HepG2 (cell line): ENCODE measurements around the gene ZNF526. TPM values are rescaled to one million over a fixed set of nuclear protein-coding genes. Genes with fewer than 3 reads are reported as not detected.

Source experiments
- ATAC-seq: fragments of 200-7000 bp; cut with Tn5 transposase; 3 replicates; pipeline ENCODE4 v1.9.1; 2020; ENCODE audit warnings: mild to moderate bottlenecking, moderate library complexity
- BruUV-seq: library from RNA; stranded (reverse); fragments of 400-500 nt; replicated peaks from 2 replicates; lab custom pipeline; 2021; lab: Mats Ljungman, UMichigan
- CTCF ChIA-PET: fragments of 300-600 bp; formaldehyde crosslinking; extraction: SDS; loops from one replicate; lab custom pipeline; 2021; ENCODE audit warnings: low total read pairs, inconsistent platforms, low intra/inter-chr PET ratio; lab: Yijun Ruan, JAX
- POLR2A ChIA-PET: fragments of 350-600 bp; sonication (Branson Sonifier 250); formaldehyde crosslinking; loops from one replicate; lab custom pipeline; 2020; ENCODE audit warnings: antibody characterized with exemption, inconsistent platforms; lab: Yijun Ruan, JAX
- DNase-seq: peaks from one replicate; pipeline ENCODE4 v3.0.0-alpha.2; 2015; ENCODE audit warnings: low spot score
- FAIRE-seq: peaks from 3 replicates; lab custom pipeline; 2011; peaks lifted over from hg19 to GRCh38; lab: Jason Lieb, UNC
- H2AFZ ChIP-seq: one replicate; pipeline ENCODE4 v1.6.1; 2011; ENCODE audit warnings: low read length, inconsistent platforms
- H3K27ac ChIP-seq: fragments of 300-600 bp; 3 replicates; pipeline ENCODE4 v1.8.0; 2011; ENCODE audit warnings: mixed run types, mild to moderate bottlenecking, mixed read lengths, low read length, inconsistent platforms; ENCODE audit not compliant: insufficient read depth; ENCODE audit errors: extremely low read length
- H3K27me3 ChIP-seq, 2 experiments: fragments of 200-600 bp in 1 of 2; 2 replicates in 1 of 2; 3 replicates in 1 of 2; pipeline versions ENCODE4 v1.6.0 to v1.8.0; 2011; ENCODE audit warnings: low read length in 2 of 2, mild to moderate bottlenecking in 2 of 2, moderate library complexity in 2 of 2, inconsistent platforms in 1 of 2; ENCODE audit not compliant: insufficient read depth in 2 of 2, control insufficient read depth in 1 of 2
- H3K36me3 ChIP-seq, 2 experiments: fragments of 200-600 bp in 1 of 2; replicated peaks in 1 of 2; 2 replicates in 1 of 2; 3 replicates in 1 of 2; pipeline versions ENCODE4 v1.5.1 to v1.8.0; 2011; ENCODE audit warnings: low read length in 2 of 2, inconsistent platforms in 1 of 2; ENCODE audit not compliant: insufficient read depth in 2 of 2, control insufficient read depth in 1 of 2
- H3K4me1 ChIP-seq: 2 replicates; pipeline ENCODE4 v1.5.1; 2012; ENCODE audit warnings: low read length, inconsistent platforms; ENCODE audit not compliant: insufficient read depth
- H3K4me2 ChIP-seq: 2 replicates; pipeline ENCODE4 v1.6.0; 2011; ENCODE audit warnings: low read depth, low read length, inconsistent platforms
- H3K4me3 ChIP-seq, 3 experiments: fragments of 200-600 bp in 1 of 3; sonication (generic), shearing (Covaris generic) in 1 of 3; replicated peaks in 1 of 3; 2 replicates each; pipeline ENCODE4 v1.5.1; 2011 to 2016; ENCODE audit warnings: low read length in 3 of 3, inconsistent platforms in 2 of 3, low read depth in 2 of 3, mild to moderate bottlenecking in 2 of 3, control low read depth in 1 of 3, mixed read lengths in 1 of 3; ENCODE audit not compliant: insufficient read depth in 1 of 3
- H3K79me2 ChIP-seq: one replicate; pipeline ENCODE4 v1.6.1; 2011; ENCODE audit warnings: low read length, inconsistent platforms; ENCODE audit not compliant: insufficient read depth
- H3K9ac ChIP-seq: 2 replicates; pipeline ENCODE4 v1.6.0; 2011; ENCODE audit warnings: mild to moderate bottlenecking, low read depth, low read length, inconsistent platforms; ENCODE audit not compliant: insufficient read depth
- H3K9me3 ChIP-seq: 2 replicates; pipeline ENCODE4 v1.5.1; 2012; ENCODE audit warnings: mild to moderate bottlenecking, low read length
- H4K20me1 ChIP-seq: 2 replicates; pipeline ENCODE4 v1.6.0; 2011; ENCODE audit warnings: inconsistent platforms, mild to moderate bottlenecking, low read length, moderate library complexity; ENCODE audit not compliant: insufficient read depth
- ATAD3A ChIP-seq: sonication (generic); formaldehyde crosslinking; IDR thresholded peaks from 2 replicates; pipeline ENCODE4 v1.4.0; 2020; ENCODE audit warnings: missing genetic modification reagents
- GATAD1 ChIP-seq: IDR thresholded peaks from 2 replicates; pipeline ENCODE4 v1.6.1; 2016; ENCODE audit warnings: missing genetic modification reagents, missing compliant biosample characterization
- HCFC1 ChIP-seq: fragments of 150-350 bp; IDR thresholded peaks from 2 replicates; pipeline ENCODE4 v1.6.1; 2014; ENCODE audit warnings: low read depth, low read length
- NONO ChIP-seq, 2 experiments: fragments of 450-650 bp in 1 of 2; sonication (generic) in 1 of 2; formaldehyde crosslinking in 1 of 2; IDR thresholded peaks in 1 of 2; conservative IDR thresholded peaks in 1 of 2; 2 replicates each; pipeline versions ENCODE4 v1.6.1 to v1.8.0; 2017 to 2022; ENCODE audit warnings: mild to moderate bottlenecking in 1 of 2, missing genetic modification reagents in 1 of 2, moderate library complexity in 1 of 2
- PRDM10 ChIP-seq: sonication (generic); formaldehyde crosslinking; IDR thresholded peaks from 2 replicates; pipeline ENCODE4 v1.4.0; 2020; ENCODE audit warnings: low read depth, missing genetic modification reagents
- RBFOX2 ChIP-seq: fragments of 200-400 bp; formaldehyde crosslinking; IDR thresholded peaks from 2 replicates; pipeline ENCODE4 v1.6.1; 2017; ENCODE audit warnings: low read depth, mild to moderate bottlenecking, low read length
- RBM22 ChIP-seq: fragments of 200-400 bp; formaldehyde crosslinking; optimal IDR thresholded peaks from 2 replicates; pipeline ENCODE3; 2017; ENCODE audit warnings: mild to moderate bottlenecking, low read length, moderate library complexity
- REL ChIP-seq: sonication (generic); formaldehyde crosslinking; conservative IDR thresholded peaks from 2 replicates; pipeline ENCODE4 v1.8.0; 2022; ENCODE audit warnings: mild to moderate bottlenecking, missing genetic modification reagents, moderate library complexity
- TEF ChIP-seq: sonication (generic); formaldehyde crosslinking; IDR thresholded peaks from 2 replicates; pipeline ENCODE4 v1.5.0; 2020; ENCODE audit warnings: missing genetic modification reagents
- ZNF235 ChIP-seq: sonication (generic); formaldehyde crosslinking; IDR thresholded peaks from 2 replicates; pipeline ENCODE4 v1.8.1; 2023; ENCODE audit warnings: mild to moderate bottlenecking, missing genetic modification reagents, borderline replicate concordance
- ZNF337 ChIP-seq: sonication (generic); formaldehyde crosslinking; IDR thresholded peaks from 2 replicates; pipeline ENCODE4 v1.5.1; 2020; ENCODE audit warnings: missing genetic modification reagents, low read depth, mild to moderate bottlenecking, borderline replicate concordance
- whole genome bisulfite sequencing: methylation state at CpG from one replicate; pipeline ENCODE4 v1.1.6; 2017; ENCODE audit warnings: low lambda C conversion rate; 5-methylcytosine and 5-hydroxymethylcytosine counted together
- in situ Hi-C: cut with HindIII; loops from 2 replicates; pipeline ENCODE4 v1.10.0; 2017; ENCODE audit warnings: low pct_unique_long_range_greater_than_20kb; ENCODE audit not compliant: extremely low pct_ligation_motif_present
- intact Hi-C: fragments of 100-400 bp; cut with micrococcal nuclease; formaldehyde crosslinking; loops from one replicate; pipeline ENCODE4 v1.10.0; 2022; ENCODE audit not compliant: unreplicated experiment
- polyA plus RNA-seq, 8 experiments: library from polyadenylated mRNA; depleted of rRNA in 3 of 8; stranded (reverse) in 7 of 8; unstranded in 1 of 8; fragments of >200 nt; fragmentation: Illumina TruSeq in 4 of 8; extraction: Trizol in 4 of 8; gene quantifications; 2 replicates each; pipeline versions ENCODE4 v1.2.1 to v1.2.3, GENCODE V29; 2011 to 2016; ENCODE audit warnings: low read depth in 4 of 8, missing spikeins in 1 of 8, mixed read lengths in 1 of 8; ENCODE audit not compliant: insufficient read depth in 1 of 8
- total RNA-seq, 5 experiments: library from RNA; depleted of rRNA; stranded (reverse); fragments of >200 nt; fragmentation: Illumina TruSeq; extraction: Trizol; gene quantifications; 2 replicates each; pipeline ENCODE4 v1.2.3, GENCODE V29; 2016; ENCODE audit warnings: low read depth in 1 of 5

The ZNF526 gene
- total and polyA plus RNA-seq, 2 of the 13 experiments (the other 11 are each of a cell fraction or from before 2014, with no cell fraction given), result 3.3 to 8.4 TPM

- Histone ChIP-seq H3K9ac (no peak overlapping the region), H2AFZ (no peak overlapping the region), H3K27me3 (no peaks in the 10 kb centered on the region), H3K4me2 (no peak overlapping the region), H4K20me1 (peaks cover 6% of the 10 kb centered on the region; the same call in 1 of the 2 replicates), H3K4me1 (peaks cover 37% of the 10 kb centered on the region), H3K4me3 (no peak overlapping the region), H3K27ac (no peak overlapping the region), H3K36me3 (peaks cover 30 to 68% of the 10 kb centered on the region in 2 experiments), H3K9me3 (no peaks in the 10 kb centered on the region), H3K79me2 (peaks cover 3% of the 10 kb centered on the region)
- ATAC-seq (peak; percentile 31), FAIRE-seq (no peak), DNase-seq (no peak)
- intact Hi-C loops, result no loop called here
- CTCF ChIA-PET, result interaction anchor here (0.8 kb wide), 1 partner anchor 61 kb away, joined by 3 read pairs; no protein-coding TSS in a partner anchor
- 92% methylated on average over 4 of the region's 4 CpGs for WGBS
- in situ Hi-C loops, result no loop called here
- POLR2A ChIA-PET, result interaction anchor here (1.1 to 3.0 kb wide), 3 partner anchors 10 to 18 kb away, joined by 3 to 13 read pairs (median 3); partner anchors contain the start of gene GSK3A
- TF ChIP-seq NONO (IDR thresholded peaks at IDR 0.05) (no peak), NONO (CRISPR knock-in tag; conservative IDR thresholded peaks at IDR 0.05) (no peak), PRDM10 (no peak), REL (CRISPR knock-in tag) (no peak), HCFC1 (no peak), RBM22 (peak; percentile 87), GATAD1 (CRISPR knock-in tag) (no peak), ATAD3A (CRISPR knock-in tag) (no peak), RBFOX2 (0 out of 2 replicates have a peak, but pooled peaks have one; percentile 22), ZNF235 (CRISPR knock-in tag) (no peak), TEF (CRISPR knock-in tag) (no peak), ZNF337 (no peak)
- no TSS peak for BruUV-seq
Measured at GRCh38 chr19:42229301-42229854, 9.3 kb downstream of the ZNF526 start.
